ENCODE results near the gene DNAJC5. TPM values are rescaled to one million over a fixed set of nuclear protein-coding genes. Genes with fewer than 3 reads are reported as not detected.

Gene DNAJC5
- total and polyA plus RNA-seq, 2 of the 8 experiments (the other 6 are each of a cell fraction or from before 2014, with no cell fraction given): 19.2 to 31.2 TPM

DNA sequence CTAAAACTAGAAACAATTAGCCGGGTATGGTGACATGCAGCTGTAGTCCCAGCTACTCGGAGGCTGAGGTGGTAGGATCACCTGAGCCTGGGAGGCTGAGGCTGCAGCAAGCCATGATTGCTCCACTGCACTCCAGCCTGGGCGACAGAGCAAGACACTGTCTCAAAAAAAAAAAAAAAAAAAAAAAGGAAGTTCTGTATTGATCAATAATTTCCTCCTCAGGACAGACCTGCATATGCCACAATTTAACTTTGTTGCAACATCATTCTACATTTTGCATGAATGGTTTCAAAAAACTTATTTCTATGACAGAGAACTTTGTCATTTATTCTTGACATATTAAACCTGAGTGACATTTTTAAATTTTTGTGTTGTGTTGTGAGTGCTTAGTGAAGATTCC is 5.5 kb downstream of the DNAJC5 start:
- Histone ChIP-seq H4K20me1 (replicated peaks in 1 of 2; ENCODE audit: control insufficient read depth in 1 of 2, insufficient read depth in 2 of 2, low read length in 2 of 2) (peaks cover 4 to 17% of the 10 kb centered on the region in 2 experiments), H2AK5ac (ENCODE audit: low read depth, low read length) (no peak overlapping the region), H2BK12ac (ENCODE audit: low read depth, low read length) (no peak overlapping the region), H3K23ac (ENCODE audit: insufficient read length) (no peak overlapping the region), H4K91ac (replicated peaks; ENCODE audit: insufficient read length, low read length) (no peak overlapping the region), H3K79me1 (ENCODE audit: low read depth, low read length) (peaks cover 24% of the 10 kb centered on the region), H3K27me3 (replicated peaks in 1 of 4; ENCODE audit: control insufficient read depth in 3 of 4, extremely low read depth in 1 of 4, insufficient read depth in 3 of 4, low read length in 3 of 4) (no peaks in the 10 kb centered on the region), H2BK20ac (ENCODE audit: low read length) (no peak overlapping the region), H2BK5ac (ENCODE audit: low read depth, low read length) (no peak overlapping the region), H3K9me3 (ENCODE audit: insufficient read depth in 2 of 2, low read depth in 1 of 2, low read length in 1 of 2) (no peaks in the 10 kb centered on the region), H3K23me2 (ENCODE audit: low read depth, low read length) (0 out of 2 replicates have a peak, but pooled peaks cover 3% of the 10 kb centered on the region), H3K36me3 (ENCODE audit: control insufficient read depth in 2 of 4, insufficient read depth in 4 of 4, low read length in 3 of 4) (no peaks in the 10 kb centered on the region), H2AFZ (ENCODE audit: low read length) (no peak overlapping the region), H2BK120ac (replicated peaks; ENCODE audit: low read depth, low read length) (no peak overlapping the region), H3K56ac (replicated peaks; ENCODE audit: insufficient read length, low read depth, low read length) (no peak overlapping the region), H4K5ac (ENCODE audit: insufficient read length, low read depth, low read length) (no peak overlapping the region), H3K27ac (ENCODE audit: low read depth, low read length) (no peak overlapping the region), H3K4ac (replicated peaks; ENCODE audit: insufficient read length, low read depth, low read length) (no peak overlapping the region), H3K9ac (replicated peaks in 1 of 4; ENCODE audit: extremely low read depth in 1 of 4, low read depth in 3 of 4, low read length in 3 of 4) (no peak overlapping the region), H3K14ac (ENCODE audit: insufficient read length) (no peak overlapping the region), H2BK15ac (ENCODE audit: low read length) (no peak overlapping the region), H3K4me2 (ENCODE audit: insufficient read depth in 1 of 2, low read depth in 2 of 2, low read length in 2 of 2) (no peak overlapping the region), H3K79me2 (ENCODE audit: control insufficient read depth in 1 of 2, insufficient read depth in 2 of 2, low read length in 2 of 2) (peaks cover 3 to 64% of the 10 kb centered on the region in 2 experiments; a peak in 2 of 4 replicates), H3K18ac (ENCODE audit: extremely low read depth, low read length) (no peak overlapping the region), H3K4me3 (ENCODE audit: extremely low read depth in 1 of 4, insufficient read depth in 2 of 4, low read depth in 3 of 4, low read length in 4 of 4) (no peak overlapping the region), H3K4me1 (replicated peaks in 1 of 4; ENCODE audit: control insufficient read depth in 3 of 4, insufficient read depth in 4 of 4, low read length in 3 of 4) (peaks cover 0 to 6% (median 3%) of the 10 kb centered on the region in 4 experiments; a peak in 3 of 7 replicates), H4K8ac (ENCODE audit: extremely low read depth, insufficient read depth, low read length) (no peak overlapping the region)
- WGBS, 2 experiments (ENCODE audit: extremely low coverage in 1 of 2, insufficient coverage in 1 of 2, insufficient read length in 1 of 2, insufficient replicate concordance in 2 of 2, low coverage in 1 of 2, low lambda C conversion rate in 2 of 2, missing lambda C conversion rate in 1 of 2): 92% methylated on average over 3 of the region's 3 CpGs; no CpG with 5 or more reads in 1 of the 2 experiments
- DNase-seq (ENCODE audit: low read depth in 1 of 2, low spot score in 2 of 2): no peak
- POLR2A ChIA-PET (ENCODE audit: partially characterized antibody): no interaction called here
- FAIRE-seq: no peak
- CTCF ChIA-PET (ENCODE audit: partially characterized antibody): interaction anchor here (1.0 kb wide), 1 partner anchor 123 kb away, joined by 4 read pairs; no protein-coding TSS in a partner anchor
- TF ChIP-seq ATF2 (IDR thresholded peaks at IDR 0.05; ENCODE audit: low read length) (no peak), SAP30 (IDR thresholded peaks at IDR 0.05; ENCODE audit: insufficient read depth, insufficient replicate concordance, low read length) (no peak), SIRT6 (IDR thresholded peaks at IDR 0.05; ENCODE audit: low read length) (no peak), GABPA (IDR thresholded peaks at IDR 0.05; ENCODE audit: borderline replicate concordance, insufficient read depth, low read length) (no peak), CTBP2 (IDR thresholded peaks at IDR 0.05; ENCODE audit: borderline replicate concordance, insufficient read depth, insufficient read length, low read length) (no peak), TBP (IDR thresholded peaks at IDR 0.05; ENCODE audit: low read depth, low read length) (no peak), KDM5A (IDR thresholded peaks at IDR 0.05; ENCODE audit: low read length) (no peak), TCF12 (IDR thresholded peaks at IDR 0.05; ENCODE audit: low read depth, low read length) (no peak), USF2 (IDR thresholded peaks at IDR 0.05; ENCODE audit: low read length) (no peak)
- TF ChIP-seq, protein P1, sequence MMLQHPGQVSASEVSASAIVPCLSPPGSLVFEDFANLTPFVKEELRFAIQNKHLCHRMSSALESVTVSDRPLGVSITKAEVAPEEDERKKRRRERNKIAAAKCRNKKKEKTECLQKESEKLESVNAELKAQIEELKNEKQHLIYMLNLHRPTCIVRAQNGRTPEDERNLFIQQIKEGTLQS (IDR thresholded peaks at IDR 0.05; ENCODE audit: insufficient read depth, low read depth, low read length): no peak

Data from H1 (cell line).